SIG-M5 treated with dmso at 0.1 percent for 504 hours (cell line): ENCODE results near the gene DICER1.

Source experiments
- DNase-seq: peaks from one replicate; lab custom pipeline; 2025; ENCODE audit not compliant: unreplicated experiment; lab: John Stamatoyannopoulos, UW

Gene DICER1

GRCh38 chr14:95126906-95127530, 30.3 kb downstream of the DICER1 start:
- DNase-seq, result no peak

GRCh38 chr14:95125915-95126314, 31.4 kb downstream of the DICER1 start:
- no peak for DNase-seq

GRCh38 chr14:95125221-95125620, 32.1 kb downstream of the DICER1 start:
- no peak for DNase-seq

GRCh38 chr14:95123891-95124579, 33.3 kb downstream of the DICER1 start:
- no peak for DNase-seq

DNA sequence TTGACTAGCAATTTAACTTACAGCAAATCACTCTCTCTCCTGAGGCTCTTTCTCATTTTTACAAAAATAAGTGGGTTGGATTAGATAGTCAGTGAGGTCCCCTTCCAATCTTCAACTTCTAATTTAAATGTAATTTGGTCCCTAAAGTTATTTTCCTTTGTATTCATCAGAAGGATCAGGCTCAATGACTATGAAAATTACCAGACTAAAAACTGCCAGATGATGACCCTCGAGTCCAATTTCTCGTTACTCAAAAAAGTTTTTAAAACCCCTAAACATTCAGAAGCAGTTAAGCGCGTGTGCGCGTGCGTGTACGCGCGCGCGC, 34.7 kb downstream of the DICER1 start:
- no peak for DNase-seq

DNA sequence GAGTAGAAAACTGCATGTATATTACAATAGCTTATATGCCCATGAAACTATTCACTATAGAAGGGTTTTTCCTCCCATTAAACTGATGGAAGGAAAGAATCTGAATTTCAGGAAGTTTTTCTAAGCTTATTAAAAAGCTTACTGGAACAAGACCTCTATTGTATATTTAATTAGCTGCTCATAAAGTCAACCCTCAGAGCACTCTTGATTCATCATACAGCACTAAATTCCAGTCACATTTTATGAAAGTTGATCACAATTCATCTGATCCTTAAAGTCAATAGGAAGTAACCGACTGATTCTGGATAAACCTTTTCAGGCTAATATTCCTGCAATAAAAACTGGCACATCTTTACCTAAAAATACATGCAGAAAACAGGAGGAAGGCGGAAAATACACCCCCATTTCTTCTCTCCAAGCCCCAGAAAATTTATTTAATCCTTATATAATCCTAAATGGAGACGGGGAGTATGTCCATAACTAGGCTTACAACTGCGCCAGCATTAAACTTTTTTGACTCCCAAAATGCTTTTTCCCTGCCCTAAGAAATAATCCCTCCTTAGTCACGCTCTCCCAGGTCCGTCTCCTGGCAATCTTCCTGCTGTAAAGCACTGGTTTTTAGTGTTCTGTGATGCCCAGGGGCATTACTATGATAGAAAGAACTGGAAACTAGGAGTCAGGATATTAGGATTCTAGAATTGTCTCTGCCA, 35.3 kb downstream of the DICER1 start:
- DNase-seq, result no peak

GRCh38 chr14:95119336-95119735, 38.0 kb downstream of the DICER1 start:
- no peak for DNase-seq

DNA sequence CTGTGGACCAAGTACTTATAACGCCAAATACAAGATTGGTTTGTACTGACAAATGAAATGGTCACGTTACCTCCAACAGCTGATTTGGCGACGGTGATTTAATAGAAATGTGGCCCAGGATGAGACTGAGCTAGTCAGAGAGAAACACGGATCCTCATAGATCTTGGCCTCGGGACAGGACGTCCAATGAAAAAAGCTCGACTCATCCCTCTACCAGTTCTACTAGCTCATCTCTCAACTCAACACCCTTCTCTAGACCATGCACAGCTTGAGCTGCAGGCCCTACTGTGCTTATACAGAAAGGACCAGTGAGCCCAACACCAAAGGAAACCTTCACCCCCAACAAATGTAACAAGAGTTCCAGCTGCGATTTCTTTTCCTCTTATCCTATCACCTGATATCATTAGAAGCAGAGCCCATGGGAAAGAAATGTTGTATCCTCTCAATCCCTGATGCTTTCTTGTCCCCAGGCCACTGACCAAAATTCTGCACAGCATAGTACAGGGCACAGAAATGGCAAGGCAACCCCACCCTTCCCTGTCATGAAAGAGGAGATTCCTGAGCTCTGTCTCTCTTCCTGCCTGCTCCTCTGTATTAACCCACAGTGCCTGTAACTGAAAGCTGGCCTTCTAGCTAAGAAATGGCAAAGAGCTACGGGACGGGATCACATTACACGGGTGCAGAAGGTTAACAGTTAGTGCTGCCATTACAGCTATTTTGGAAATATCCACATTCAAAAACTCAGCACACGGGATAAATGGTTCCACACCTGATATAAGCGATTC, 39.2 kb downstream of the DICER1 start:
- no peak for DNase-seq

- DNase-seq, result no peak
These were observed 43.9 kb downstream of the DICER1 start for GRCh38 chr14:95113476-95113875.

DNA sequence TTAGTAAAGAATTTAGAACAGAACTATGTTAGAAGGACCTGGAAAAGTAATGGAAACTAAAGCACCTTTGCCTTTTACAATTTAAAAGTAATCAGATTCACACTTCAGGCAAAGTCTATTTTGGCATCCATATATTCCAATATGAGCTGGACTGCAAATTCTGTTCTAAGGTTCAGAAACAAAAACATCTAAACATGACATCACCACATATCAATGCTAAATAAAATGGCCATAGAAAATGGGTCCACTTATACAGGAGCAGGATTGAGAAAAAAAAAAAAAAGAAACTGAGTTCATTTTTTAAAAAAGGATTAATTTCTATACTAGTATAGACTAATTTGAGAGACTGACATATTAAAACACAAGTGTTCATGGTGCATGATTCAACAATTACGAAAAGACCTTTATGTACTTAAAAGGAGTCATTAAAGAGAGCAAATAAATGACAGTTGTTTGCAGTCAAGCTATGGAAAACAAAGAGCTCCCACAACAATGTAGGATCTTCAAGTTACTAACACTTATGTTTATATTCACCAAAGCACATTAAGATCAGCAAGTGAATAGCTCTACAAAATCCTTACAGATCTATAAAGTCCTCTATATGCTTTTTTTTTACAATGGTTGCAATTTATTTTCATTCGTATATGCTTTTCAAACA, 45.7 kb downstream of the DICER1 start:
- no peak for DNase-seq

- no peak for DNase-seq
These were observed 47.2 kb downstream of the DICER1 start for GRCh38 chr14:95110178-95110577.

DNA sequence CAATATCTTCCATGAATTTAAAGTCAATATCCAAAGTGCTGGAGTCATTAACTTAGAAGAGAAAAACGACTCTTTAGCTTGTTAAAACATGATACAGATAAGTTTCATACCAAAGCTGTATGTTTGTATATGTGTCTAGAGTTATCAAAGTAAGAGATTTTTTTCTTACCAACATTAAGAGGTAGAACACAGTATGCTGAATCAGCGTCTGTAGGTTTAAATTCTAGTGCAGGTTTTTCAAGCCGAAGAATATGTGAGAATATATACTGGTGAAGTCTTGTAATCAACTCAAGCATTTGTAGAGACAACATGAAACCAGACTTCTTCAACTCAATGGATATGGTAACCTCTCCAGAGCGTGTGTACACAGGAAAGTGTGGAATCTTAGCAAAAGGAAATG, 49.6 kb downstream of the DICER1 start:
- DNase-seq, result no peak

DNA sequence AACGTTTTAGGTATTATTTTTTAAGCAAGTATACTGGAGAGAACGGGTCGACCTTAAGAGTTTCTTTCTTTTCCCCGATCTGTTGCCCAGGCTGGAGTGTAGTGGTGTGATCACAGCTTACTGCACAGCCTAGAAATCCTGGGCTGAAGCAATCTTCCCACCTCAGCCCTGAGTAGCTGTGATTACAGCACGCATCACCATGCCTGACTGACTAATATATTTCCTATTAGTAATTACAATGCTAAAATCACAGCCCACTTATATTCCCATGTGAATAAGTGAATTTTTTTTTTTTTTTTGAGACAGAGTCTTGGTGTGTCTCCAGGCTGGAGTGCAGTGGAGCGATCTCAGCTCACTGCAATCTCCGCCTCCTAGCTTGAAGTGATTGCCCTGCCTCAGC, 50.4 kb downstream of the DICER1 start:
- no peak for DNase-seq

GRCh38 chr14:95104911-95105310, 52.4 kb downstream of the DICER1 start:
- no peak for DNase-seq

DNA sequence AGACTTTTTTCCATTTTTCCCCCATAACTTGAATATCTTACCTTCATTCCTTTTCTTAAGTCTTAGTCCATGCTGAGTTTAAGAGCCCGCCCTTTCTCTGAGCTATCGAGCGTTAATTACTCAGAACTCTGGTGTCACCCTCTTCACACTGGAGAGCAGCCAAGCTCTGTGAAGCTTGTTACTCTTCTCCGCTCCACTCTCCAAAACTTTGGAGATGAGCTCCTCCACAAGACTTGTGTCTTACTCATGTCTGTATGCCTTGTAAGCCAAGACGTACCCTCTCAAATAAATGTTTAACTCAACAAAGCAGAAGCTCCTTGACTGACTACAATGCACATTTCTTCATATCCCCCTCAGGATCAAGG, 54.7 kb downstream of the DICER1 start:
- DNase-seq, result no peak

DNA sequence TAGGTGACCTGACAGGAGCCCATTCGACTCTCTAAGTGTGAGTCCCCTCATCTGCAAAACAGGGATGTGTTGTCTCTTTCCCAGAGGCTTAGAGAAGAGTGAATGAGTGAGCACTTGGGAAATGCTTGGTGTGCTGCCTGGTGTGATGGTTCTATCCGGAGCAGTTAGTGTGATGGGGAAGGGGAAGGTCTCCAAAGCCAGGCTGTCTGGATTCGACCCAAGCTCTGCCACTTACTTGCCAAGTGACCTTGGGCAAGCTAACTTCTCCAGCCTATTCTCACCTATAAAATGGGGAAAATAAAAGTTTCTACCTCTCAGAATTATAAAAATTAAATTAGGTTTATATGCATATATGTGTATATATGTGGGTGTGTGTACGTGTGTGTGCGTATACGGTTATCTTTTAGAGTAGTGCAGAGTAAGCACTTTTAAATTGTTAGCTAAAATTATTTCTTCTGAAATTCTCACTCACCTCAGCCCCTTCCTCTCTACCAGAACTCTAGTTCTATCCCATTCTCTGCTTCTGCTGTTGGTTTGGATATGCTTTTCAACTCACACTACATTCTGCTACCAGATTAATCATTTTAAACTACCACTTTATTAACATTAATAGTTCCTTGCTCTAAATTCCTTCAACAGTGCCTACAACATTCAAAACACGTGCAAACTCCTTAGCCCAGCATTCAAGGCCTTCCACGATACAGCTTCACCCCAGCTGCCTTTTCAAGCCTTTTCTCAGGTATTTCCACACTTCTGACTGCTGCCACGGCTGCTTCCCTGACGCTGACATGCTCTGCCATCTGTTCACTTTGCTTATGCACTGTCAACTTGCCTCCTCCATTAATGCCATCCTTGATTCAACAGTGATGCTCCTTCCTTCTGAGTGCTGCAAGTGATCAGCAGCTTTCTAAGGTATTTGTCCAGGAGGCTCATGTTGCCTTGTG, 55.3 kb downstream of the DICER1 start:
- DNase-seq, result no peak

DNA sequence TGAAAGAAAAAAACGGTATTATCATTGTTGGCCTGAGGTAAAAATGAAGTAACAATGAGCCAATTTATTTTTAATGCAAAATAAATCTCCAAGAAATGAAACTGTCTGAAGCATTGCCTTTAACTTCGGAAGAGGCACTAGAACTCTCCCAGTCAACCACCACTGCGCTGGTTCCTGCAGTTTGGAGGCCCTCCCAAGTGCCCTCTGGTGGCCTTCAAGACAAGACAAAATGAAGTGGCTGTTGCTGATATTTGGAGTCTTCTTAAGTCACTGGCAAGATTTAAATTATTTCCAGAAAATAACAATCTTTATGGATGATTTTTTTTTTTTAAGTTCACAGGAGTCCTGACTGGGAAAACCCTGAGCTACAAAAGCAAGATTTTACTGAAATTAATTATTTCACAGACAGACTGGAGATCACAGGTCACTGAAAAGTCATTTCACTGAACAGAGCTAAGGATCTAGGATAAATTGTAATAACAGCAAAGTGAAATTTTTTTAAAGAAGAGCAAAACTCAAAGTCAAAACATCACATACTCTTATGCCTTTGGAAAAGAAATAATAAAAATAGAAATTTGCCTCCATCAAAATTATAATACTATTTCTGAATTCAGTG, 58.2 kb downstream of the DICER1 start:
- DNase-seq, result peak; percentile 64

- DNase-seq, result no peak
These were observed 59.9 kb downstream of the DICER1 start for GRCh38 chr14:95097385-95097784.

GRCh38 chr14:95096476-95096875, 60.9 kb downstream of the DICER1 start:
- no peak for DNase-seq

DNA sequence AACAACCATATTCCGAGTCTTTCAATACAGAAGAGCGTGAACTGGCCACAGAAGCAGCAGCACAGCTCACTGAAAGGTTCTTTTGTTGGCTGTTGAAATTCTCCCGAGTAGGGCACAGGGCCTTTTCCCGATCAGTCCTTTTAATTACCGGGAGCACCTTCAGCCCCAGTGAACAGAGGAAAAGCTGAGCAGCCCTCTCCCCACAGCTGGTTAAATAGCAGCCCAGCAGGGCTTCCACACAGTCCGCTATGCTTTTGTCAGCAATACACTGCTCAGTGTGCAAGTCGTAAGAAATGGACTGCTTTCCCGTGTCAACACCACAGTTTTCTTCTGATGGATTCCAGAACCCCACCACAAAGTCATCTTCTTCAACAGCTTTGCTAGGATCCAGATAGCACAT, 61.3 kb downstream of the DICER1 start:
- DNase-seq, result no peak
